Measurements from ENCODE around the gene GOLGA6L6. TPM values are rescaled to one million over a fixed set of nuclear protein-coding genes. Genes with fewer than 3 reads are reported as not detected.
"Not testable (repeated sequence)": the region's sequence is repeated elsewhere in the genome, so short reads cannot be mapped to it uniquely, and the experiment has no call there.

GOLGA6L6 gene, protein sequence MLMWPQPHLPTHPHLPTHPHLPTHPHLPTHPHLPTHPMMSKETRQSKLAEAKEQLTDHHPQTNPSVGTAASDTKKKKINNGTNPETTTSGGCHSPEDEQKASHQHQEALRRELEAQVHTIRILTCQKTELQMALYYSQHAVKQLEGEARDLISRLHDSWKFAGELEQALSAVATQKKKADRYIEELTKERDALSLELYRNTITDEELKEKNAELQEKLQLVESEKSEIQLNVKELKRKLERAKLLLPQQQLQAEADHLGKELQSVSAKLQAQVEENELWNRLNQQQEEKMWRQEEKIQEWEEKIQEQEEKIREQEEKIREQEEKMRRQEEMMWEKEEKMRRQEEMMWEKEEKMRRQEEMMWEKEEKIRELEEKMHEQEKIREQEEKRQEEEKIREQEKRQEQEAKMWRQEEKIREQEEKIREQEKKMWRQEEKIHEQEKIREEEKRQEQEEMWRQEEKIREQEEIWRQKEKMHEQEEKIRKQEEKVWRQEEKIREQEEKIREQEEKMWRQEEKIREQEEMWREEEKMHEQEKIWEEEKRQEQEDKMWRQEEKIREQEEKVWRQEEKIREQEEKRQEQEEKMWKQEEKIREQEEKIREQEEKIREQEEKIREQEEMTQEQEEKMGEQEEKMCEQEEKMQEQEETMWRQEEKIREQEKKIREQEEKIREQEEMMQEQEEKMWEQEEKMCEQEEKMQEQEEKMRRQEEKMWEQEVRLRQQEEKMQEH
- total RNA-seq (ENCODE audit: low replicate concordance) = not detected in 2 replicates

DNA sequence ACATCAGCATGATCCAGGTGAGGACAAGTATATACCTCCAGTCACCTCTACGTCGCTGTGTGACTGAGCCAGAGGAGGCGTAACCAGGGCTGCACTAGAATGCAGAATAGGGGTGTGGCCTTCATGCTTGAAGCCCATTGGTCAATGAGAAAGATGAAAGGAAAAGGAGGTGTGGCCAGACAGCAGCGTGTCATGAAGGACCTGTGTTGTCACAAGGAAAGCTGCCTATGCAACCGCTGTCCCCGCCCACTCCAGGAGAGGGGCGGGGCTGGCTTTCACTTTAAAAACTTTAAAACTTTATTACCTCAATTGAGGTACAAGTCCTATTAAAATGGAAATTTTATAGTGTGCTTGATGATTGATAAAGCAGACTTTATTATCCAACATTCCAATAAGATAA, at the start of gene GOLGA6L6:
GOLGA6L6 (minus strand) TSS at position 101 of the 400 bp plus-strand sequence; CDS start at position 10, 91 bp downstream.
- H3K36me3 Mint-ChIP-seq; H3K4me1 ChIP-seq; H3K27ac Mint-ChIP-seq; H3K9me3 ChIP-seq (ENCODE audit: low read depth); H3F3A ChIP-seq (ENCODE audit: low read depth); H3K9me3 Mint-ChIP-seq; H3K79me2 ChIP-seq (ENCODE audit: low read depth); H2AFZ ChIP-seq (replicated peaks); H3K27me3 ChIP-seq; DNase-seq (ENCODE audit: low spot score); H3K36me3 ChIP-seq; H3K9ac ChIP-seq; H4K20me1 ChIP-seq (ENCODE audit: low read depth); H3K4me1 Mint-ChIP-seq; H3K27me3 Mint-ChIP-seq (ENCODE audit: insufficient read depth, low read depth); H3K4me3 Mint-ChIP-seq; H3K27ac ChIP-seq; H3K4me3 ChIP-seq; H3K4me2 ChIP-seq: not testable (repeated sequence)

DNA sequence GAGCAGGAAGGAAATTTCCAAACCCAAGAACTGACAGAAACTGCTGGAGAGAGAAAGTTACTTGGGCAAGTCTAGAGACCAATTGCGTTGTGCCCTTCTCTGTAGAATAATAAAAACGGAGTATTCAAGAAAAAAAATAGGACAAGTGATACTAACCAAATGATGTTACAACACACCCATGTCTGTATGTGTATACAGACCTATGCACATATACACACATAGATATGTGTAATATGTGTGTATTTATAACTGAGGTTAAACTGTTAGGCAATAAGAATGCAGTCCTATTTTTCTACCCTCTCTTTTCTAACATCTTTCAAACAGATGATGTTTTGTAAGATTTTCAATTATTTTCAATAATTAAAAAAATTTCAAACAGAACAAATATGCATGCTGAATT, 48.5 kb upstream of the GOLGA6L6 start:
- H3K79me2 ChIP-seq (ENCODE audit: low read depth); H2AFZ ChIP-seq (replicated peaks); H3K27me3 Mint-ChIP-seq (ENCODE audit: insufficient read depth, low read depth); H3K36me3 Mint-ChIP-seq; H3K36me3 ChIP-seq; H3K27me3 ChIP-seq; DNase-seq (ENCODE audit: low spot score); H3K9me3 Mint-ChIP-seq; H3K27ac ChIP-seq; H3K4me1 Mint-ChIP-seq; H3K4me3 Mint-ChIP-seq; H3K9ac ChIP-seq; H3K27ac Mint-ChIP-seq; H3F3A ChIP-seq (ENCODE audit: low read depth); H3K9me3 ChIP-seq (ENCODE audit: low read depth); H3K4me2 ChIP-seq; H3K4me3 ChIP-seq; H4K20me1 ChIP-seq (ENCODE audit: low read depth); H3K4me1 ChIP-seq: not testable (repeated sequence)

DNA sequence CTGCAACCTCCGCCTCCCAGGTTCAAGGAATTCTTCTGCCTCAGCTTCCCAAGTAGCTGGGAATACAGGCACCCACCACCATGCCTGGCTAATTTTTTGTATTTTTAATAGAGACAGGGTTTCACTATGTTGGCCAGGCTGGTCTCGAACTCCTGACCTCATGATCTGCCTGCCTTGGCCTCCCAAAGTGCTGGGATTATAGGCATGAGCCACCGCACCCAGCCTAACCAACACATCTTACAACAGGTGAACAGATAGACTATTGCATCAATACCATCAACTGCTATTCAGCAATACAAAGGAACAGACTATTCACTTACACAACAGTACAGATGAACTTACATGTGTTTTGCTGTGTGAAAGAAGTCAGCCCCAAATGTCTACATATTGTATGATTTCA, 45.2 kb upstream of the GOLGA6L6 start:
- H3K27ac Mint-ChIP-seq; H3K27me3 Mint-ChIP-seq (ENCODE audit: insufficient read depth, low read depth); H3F3A ChIP-seq (ENCODE audit: low read depth); H3K4me1 ChIP-seq; H3K36me3 Mint-ChIP-seq; H3K27me3 ChIP-seq; H3K27ac ChIP-seq; H3K4me1 Mint-ChIP-seq; H3K4me2 ChIP-seq; DNase-seq (ENCODE audit: low spot score); H3K79me2 ChIP-seq (ENCODE audit: low read depth); H3K9ac ChIP-seq; H4K20me1 ChIP-seq (ENCODE audit: low read depth); H3K36me3 ChIP-seq; H3K9me3 Mint-ChIP-seq; H3K9me3 ChIP-seq (ENCODE audit: low read depth); H3K4me3 ChIP-seq; H3K4me3 Mint-ChIP-seq; H2AFZ ChIP-seq (replicated peaks): not testable (repeated sequence)

DNA sequence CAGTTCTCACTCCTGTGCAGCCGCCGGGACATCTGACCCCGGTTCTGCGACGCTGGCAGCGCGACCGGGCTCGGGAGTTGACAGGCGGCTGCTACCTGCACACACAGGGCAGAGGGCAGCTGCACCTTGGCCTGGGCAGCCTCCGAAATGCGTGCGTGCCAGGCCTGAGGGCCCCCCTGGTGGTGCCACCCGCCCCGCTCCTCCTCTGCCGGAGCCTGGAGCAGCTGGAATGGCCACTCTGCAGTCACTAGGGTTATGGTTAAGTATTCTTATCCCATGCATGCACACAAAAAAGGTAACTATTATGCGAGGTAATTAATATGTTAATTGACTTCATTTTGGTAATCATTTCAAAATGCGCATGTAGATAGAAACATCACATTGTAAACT, 41.1 kb upstream of the GOLGA6L6 start:
- H3K27ac ChIP-seq; H3K4me1 Mint-ChIP-seq; H2AFZ ChIP-seq (replicated peaks); DNase-seq (ENCODE audit: low spot score); H3K79me2 ChIP-seq (ENCODE audit: low read depth); H3K4me3 ChIP-seq; H3K36me3 Mint-ChIP-seq; H3K27me3 ChIP-seq; H3F3A ChIP-seq (ENCODE audit: low read depth); H3K27me3 Mint-ChIP-seq (ENCODE audit: insufficient read depth, low read depth); H3K9ac ChIP-seq; H3K4me3 Mint-ChIP-seq; H3K9me3 Mint-ChIP-seq; H3K27ac Mint-ChIP-seq; H3K4me2 ChIP-seq; H3K36me3 ChIP-seq; H3K4me1 ChIP-seq; H3K9me3 ChIP-seq (ENCODE audit: low read depth); H4K20me1 ChIP-seq (ENCODE audit: low read depth): not testable (repeated sequence)

DNA sequence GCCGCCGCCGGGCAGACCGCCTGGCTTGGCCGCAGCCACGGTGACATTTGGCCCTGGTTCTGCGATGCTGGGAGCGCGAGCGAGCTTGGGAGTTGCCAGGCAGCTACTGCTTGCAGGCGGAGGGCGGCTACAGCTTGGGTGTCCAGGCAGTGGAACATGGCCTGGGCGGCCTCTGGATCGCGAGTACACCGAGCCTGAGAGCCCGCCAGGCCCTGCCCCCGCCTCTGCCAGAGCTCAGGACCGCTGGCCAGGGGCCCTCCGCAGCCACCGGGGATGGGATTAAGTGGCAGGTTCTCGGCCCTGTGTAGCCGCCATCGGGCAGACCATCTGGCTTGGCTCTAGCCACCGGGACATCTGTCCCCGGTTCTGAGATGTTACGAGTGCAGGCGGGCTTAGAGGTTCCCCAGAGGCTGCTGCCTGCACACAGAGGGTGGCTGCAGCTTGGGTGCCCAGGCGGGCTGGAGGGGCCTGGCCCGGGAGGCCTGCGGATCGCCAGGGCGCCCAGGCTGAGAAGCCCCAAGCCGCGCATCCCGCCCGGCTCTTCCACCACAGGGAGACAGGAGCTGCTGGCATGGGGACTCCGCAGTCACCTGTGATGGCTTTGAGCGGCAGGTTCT, 40.6 kb upstream of the GOLGA6L6 start:
- H4K20me1 ChIP-seq (ENCODE audit: low read depth); H3K4me2 ChIP-seq; H3F3A ChIP-seq (ENCODE audit: low read depth); H3K4me3 Mint-ChIP-seq; H3K4me1 Mint-ChIP-seq; H3K9ac ChIP-seq; H3K27me3 ChIP-seq; H3K9me3 Mint-ChIP-seq; H3K79me2 ChIP-seq (ENCODE audit: low read depth); H3K27me3 Mint-ChIP-seq (ENCODE audit: insufficient read depth, low read depth); H3K4me3 ChIP-seq; DNase-seq (ENCODE audit: low spot score); H3K9me3 ChIP-seq (ENCODE audit: low read depth); H3K27ac Mint-ChIP-seq; H3K36me3 Mint-ChIP-seq; H3K36me3 ChIP-seq; H3K27ac ChIP-seq; H2AFZ ChIP-seq (replicated peaks); H3K4me1 ChIP-seq: not testable (repeated sequence)

DNA sequence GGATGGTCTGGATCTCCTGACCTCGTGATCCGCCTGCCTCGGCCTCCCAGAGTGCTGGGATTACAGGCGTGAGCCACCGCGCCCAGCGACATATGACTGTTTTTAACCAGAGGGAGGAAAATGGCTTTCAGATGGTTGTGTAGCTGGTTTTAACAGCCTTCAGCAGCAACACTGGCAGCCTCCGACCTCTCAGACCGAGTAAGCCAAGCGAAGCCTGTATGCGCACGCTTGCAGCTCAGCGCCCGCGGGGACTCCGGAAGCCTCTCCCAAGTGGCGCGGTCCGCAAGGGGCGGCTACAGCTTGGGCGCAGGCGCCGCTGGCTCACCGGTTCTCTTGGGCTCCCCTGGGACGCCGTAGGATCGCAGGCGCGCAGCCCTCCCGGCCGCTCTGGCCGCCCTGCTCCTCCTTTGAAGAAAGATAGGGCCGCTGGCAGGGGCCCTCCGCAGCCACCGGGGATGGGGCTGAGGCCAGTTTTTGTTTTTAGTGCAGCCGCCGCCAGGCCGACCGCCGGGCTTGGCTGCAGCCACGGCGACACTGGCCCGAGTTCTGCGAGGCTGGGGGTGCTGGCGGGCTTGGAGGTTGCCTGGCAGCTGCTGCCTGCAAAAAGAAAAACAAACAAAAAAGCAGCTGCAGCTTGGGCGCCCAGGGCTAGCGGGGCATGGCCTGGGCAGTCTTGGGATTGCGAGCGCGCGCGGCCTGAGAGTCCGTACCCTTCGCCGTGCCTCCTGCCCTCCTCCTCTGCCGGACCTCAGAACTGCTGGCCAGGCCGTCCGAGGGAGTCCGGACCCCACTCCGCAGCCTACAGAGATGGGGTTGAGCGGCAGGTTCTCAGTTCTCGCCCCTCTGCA, 39.9 kb upstream of the GOLGA6L6 start:
- not testable (repeated sequence) for H3K27me3 Mint-ChIP-seq (ENCODE audit: insufficient read depth, low read depth); H3K9ac ChIP-seq; H3F3A ChIP-seq (ENCODE audit: low read depth); H3K36me3 Mint-ChIP-seq; H4K20me1 ChIP-seq (ENCODE audit: low read depth); DNase-seq (ENCODE audit: low spot score); H3K79me2 ChIP-seq (ENCODE audit: low read depth); H3K27ac Mint-ChIP-seq; H3K4me1 ChIP-seq; H3K9me3 ChIP-seq (ENCODE audit: low read depth); H3K4me2 ChIP-seq; H3K36me3 ChIP-seq; H3K27me3 ChIP-seq; H3K9me3 Mint-ChIP-seq; H3K4me3 ChIP-seq; H3K27ac ChIP-seq; H2AFZ ChIP-seq (replicated peaks); H3K4me1 Mint-ChIP-seq; H3K4me3 Mint-ChIP-seq

DNA sequence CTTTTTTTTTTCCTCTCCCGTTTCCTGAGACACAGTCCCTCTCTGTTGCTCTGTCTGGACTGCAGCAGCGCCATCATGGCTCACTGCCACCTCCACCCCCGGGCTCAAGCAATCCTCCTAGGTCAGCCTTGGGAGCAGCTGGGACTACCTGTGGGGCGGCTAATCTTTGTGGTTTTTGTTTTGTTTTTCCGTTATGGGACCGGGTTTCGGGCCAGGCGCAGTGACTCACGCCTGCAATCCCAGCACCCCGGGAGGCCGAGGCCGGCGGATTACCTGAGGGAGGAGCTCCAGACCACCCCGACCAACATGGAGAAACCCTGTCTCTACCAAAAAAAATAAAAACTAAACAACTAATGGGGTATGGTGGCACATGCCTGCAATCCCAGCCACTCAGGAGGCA, 38.1 kb upstream of the GOLGA6L6 start:
- not testable (repeated sequence) for H3K4me2 ChIP-seq; H2AFZ ChIP-seq (replicated peaks); H4K20me1 ChIP-seq (ENCODE audit: low read depth); H3K4me1 Mint-ChIP-seq; H3K4me3 Mint-ChIP-seq; H3K27ac Mint-ChIP-seq; H3K9ac ChIP-seq; H3K27ac ChIP-seq; DNase-seq (ENCODE audit: low spot score); H3K27me3 Mint-ChIP-seq (ENCODE audit: insufficient read depth, low read depth); H3K27me3 ChIP-seq; H3K79me2 ChIP-seq (ENCODE audit: low read depth); H3K4me3 ChIP-seq; H3F3A ChIP-seq (ENCODE audit: low read depth); H3K9me3 Mint-ChIP-seq; H3K36me3 Mint-ChIP-seq; H3K36me3 ChIP-seq; H3K9me3 ChIP-seq (ENCODE audit: low read depth); H3K4me1 ChIP-seq
